MM.1S (cell line): ENCODE data around the gene ZNF844.

Experiments used
- DNase-seq: peaks from one replicate; pipeline ENCODE4 v3.0.0-alpha.2; 2015
- H2AFZ ChIP-seq: fragments of 300-600 bp; sonication (generic); 2 replicates; pipeline ENCODE4 v1.6.0; 2016; ENCODE audit warnings: antibody characterized with exemption, low read length
- H3F3A ChIP-seq: fragments of 300-600 bp; sonication (generic); 2 replicates; pipeline ENCODE4 v1.6.1; 2016; ENCODE audit warnings: mild to moderate bottlenecking, antibody characterized with exemption, low read length, moderate library complexity, mixed read lengths; ENCODE audit not compliant: insufficient read depth
- H3K27ac ChIP-seq: fragments of 300-600 bp; sonication (generic); 2 replicates; pipeline ENCODE4 v1.5.1; 2016; ENCODE audit warnings: mild to moderate bottlenecking, low read length
- H3K27me3 ChIP-seq: fragments of 300-600 bp; sonication (generic); replicated peaks from 2 replicates; pipeline ENCODE4 v1.6.0; 2016; ENCODE audit warnings: low read length; ENCODE audit not compliant: insufficient read depth
- H3K36me3 ChIP-seq: fragments of 300-600 bp; sonication (generic); replicated peaks from 2 replicates; pipeline ENCODE4 v1.6.1; 2016; ENCODE audit warnings: mild to moderate bottlenecking, low read length, mixed read lengths; ENCODE audit not compliant: insufficient read depth
- H3K4me1 ChIP-seq: fragments of 300-600 bp; sonication (generic); 2 replicates; pipeline ENCODE4 v1.6.1; 2016; ENCODE audit warnings: low read length, mixed read lengths
- H3K4me2 ChIP-seq: fragments of 300-600 bp; sonication (generic); 2 replicates; pipeline ENCODE4 v1.6.0; 2016; ENCODE audit warnings: low read depth, low read length
- H3K4me3 ChIP-seq: fragments of 300-600 bp; sonication (generic); 2 replicates; pipeline ENCODE4 v1.5.1; 2016; ENCODE audit warnings: low read length, mixed read lengths
- H3K79me2 ChIP-seq: fragments of 300-600 bp; sonication (generic); 2 replicates; pipeline ENCODE4 v1.6.1; 2016; ENCODE audit warnings: mixed run types, low read length, mixed read lengths
- H3K9ac ChIP-seq: fragments of 300-600 bp; sonication (generic); 2 replicates; pipeline ENCODE4 v1.6.1; 2016; ENCODE audit warnings: low read length, mixed read lengths
- H3K9me2 ChIP-seq: fragments of 300-600 bp; sonication (generic); replicated peaks from 2 replicates; pipeline ENCODE4 v1.6.1; 2016; ENCODE audit warnings: mild to moderate bottlenecking, low read length, mixed read lengths; ENCODE audit not compliant: insufficient read depth
- H3K9me3 ChIP-seq: fragments of 300-600 bp; sonication (generic); replicated peaks from 2 replicates; pipeline ENCODE4 v1.6.1; 2016; ENCODE audit warnings: mild to moderate bottlenecking, low read length, mixed read lengths; ENCODE audit not compliant: insufficient read depth
- H4K20me1 ChIP-seq: fragments of 300-600 bp; sonication (generic); 2 replicates; pipeline ENCODE4 v1.6.1; 2016; ENCODE audit warnings: mild to moderate bottlenecking, low read length, moderate library complexity, mixed read lengths; ENCODE audit not compliant: insufficient read depth
- EZH2 ChIP-seq: fragments of 300-600 bp; sonication (generic); optimal IDR thresholded peaks from 2 replicates; pipeline ENCODE3; 2017; ENCODE audit warnings: low read depth, mild to moderate bottlenecking, antibody characterized with exemption, low read length, mixed read lengths
- EZH2phosphoT487 ChIP-seq: fragments of 300-600 bp; sonication (generic); IDR thresholded peaks from 2 replicates; pipeline ENCODE4 v1.6.1; 2018; ENCODE audit warnings: antibody characterized with exemption, low read length
- TF ChIP-seq, protein P1 (sequence below): fragments of 300-600 bp; sonication (generic); IDR thresholded peaks from 2 replicates; pipeline ENCODE4 v1.5.1; 2016; ENCODE audit warnings: antibody characterized with exemption, low read length, mixed read lengths

ZNF844 gene

DNA sequence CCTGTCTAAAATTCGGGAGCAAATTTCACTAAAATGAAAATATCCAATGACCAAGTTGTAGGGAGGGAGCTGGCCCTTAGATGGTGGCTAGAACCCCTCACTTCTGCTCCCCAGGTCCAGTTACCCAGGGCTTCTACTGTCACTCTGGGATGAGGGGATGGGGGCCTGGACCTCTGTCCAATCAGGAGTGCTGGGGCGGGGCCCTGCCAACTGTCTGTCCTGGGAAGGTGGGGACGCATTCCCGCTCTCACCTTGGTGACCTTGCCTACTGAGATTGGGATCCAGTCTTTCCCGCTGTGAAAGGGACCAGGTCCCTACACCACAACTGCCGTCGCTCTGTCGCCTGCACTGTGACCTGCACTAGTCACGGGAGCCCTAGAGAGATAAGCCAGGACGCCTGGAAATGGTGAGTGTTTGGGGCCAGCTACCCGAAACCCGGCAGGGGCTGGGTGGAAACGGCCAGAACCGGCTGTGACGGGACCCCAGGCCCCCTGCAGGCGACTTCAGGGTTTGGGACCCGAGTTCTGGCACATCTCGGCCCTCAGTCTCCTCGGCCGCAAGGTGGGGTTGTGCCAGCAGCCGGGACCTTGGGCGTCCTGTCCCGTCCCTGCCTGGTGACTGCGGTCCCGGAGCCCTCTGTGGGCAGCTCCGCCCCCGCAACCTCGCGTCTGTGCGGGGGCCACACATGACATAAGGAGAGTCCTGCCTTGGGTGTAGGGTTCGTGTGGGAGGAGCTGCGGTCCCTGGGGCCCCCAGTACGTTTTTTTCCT is 52.9 kb downstream of the ZNF844 start:
- Histone ChIP-seq H3K9ac (no peak overlapping the region), H3K79me2 (no peaks in the 10 kb centered on the region), H3F3A (no peaks in the 10 kb centered on the region), H2AFZ (no peak overlapping the region), H3K9me3 (no peaks in the 10 kb centered on the region), H3K36me3 (no peaks in the 10 kb centered on the region), H3K4me3 (no peak overlapping the region), H4K20me1 (no peaks in the 10 kb centered on the region), H3K27ac (no peak overlapping the region), H3K9me2 (no peaks in the 10 kb centered on the region), H3K4me2 (no peak overlapping the region), H3K27me3 (no peaks in the 10 kb centered on the region), H3K4me1 (no peaks in the 10 kb centered on the region)
- DNase-seq: no peak
- TF ChIP-seq, protein P1, sequence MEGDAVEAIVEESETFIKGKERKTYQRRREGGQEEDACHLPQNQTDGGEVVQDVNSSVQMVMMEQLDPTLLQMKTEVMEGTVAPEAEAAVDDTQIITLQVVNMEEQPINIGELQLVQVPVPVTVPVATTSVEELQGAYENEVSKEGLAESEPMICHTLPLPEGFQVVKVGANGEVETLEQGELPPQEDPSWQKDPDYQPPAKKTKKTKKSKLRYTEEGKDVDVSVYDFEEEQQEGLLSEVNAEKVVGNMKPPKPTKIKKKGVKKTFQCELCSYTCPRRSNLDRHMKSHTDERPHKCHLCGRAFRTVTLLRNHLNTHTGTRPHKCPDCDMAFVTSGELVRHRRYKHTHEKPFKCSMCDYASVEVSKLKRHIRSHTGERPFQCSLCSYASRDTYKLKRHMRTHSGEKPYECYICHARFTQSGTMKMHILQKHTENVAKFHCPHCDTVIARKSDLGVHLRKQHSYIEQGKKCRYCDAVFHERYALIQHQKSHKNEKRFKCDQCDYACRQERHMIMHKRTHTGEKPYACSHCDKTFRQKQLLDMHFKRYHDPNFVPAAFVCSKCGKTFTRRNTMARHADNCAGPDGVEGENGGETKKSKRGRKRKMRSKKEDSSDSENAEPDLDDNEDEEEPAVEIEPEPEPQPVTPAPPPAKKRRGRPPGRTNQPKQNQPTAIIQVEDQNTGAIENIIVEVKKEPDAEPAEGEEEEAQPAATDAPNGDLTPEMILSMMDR: no peak
- TF ChIP-seq EZH2: no peak
- no peak for TF ChIP-seq EZH2phosphoT487

DNA sequence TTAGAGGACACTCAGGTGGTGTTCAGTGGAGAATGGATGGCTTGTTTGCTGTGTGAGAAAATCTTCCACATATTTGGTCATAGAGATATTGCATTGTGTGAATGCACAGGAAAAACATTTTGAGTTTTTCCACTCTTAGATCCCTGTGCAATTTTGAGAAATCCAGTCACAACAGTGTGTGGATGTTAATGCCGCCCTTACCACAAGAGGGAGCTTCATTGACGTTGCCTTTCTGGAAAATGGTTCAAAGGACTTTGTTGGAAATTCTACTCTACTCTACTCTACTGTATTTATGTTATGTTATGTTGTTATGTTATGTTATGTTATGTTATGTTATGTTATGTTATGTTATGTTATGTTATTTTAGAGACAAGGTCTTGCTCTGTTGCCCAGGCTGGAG is 62.2 kb downstream of the ZNF844 start:
- H3K4me2 ChIP-seq: no peak overlapping the region
- no peak overlapping the region for H3K4me3 ChIP-seq
- H3K79me2 ChIP-seq: no peaks in the 10 kb centered on the region
- no peak overlapping the region for H3K27ac ChIP-seq
- H3K4me1 ChIP-seq: no peaks in the 10 kb centered on the region
- no peak for TF ChIP-seq EZH2
- TF ChIP-seq, protein P1: peak; percentile 54
- DNase-seq: peak; percentile 31
- H3F3A ChIP-seq: no peaks in the 10 kb centered on the region
- H3K9me3 ChIP-seq: no peaks in the 10 kb centered on the region
- no peaks in the 10 kb centered on the region for H3K36me3 ChIP-seq
- H4K20me1 ChIP-seq: no peaks in the 10 kb centered on the region
- H3K9ac ChIP-seq: no peak overlapping the region
- H3K27me3 ChIP-seq: no peaks in the 10 kb centered on the region
- H2AFZ ChIP-seq: no peak overlapping the region
- no peaks in the 10 kb centered on the region for H3K9me2 ChIP-seq
